ENCODE results near the gene FIZ1.
"Not testable (repeated sequence)": the region's sequence is repeated elsewhere in the genome, so short reads cannot be mapped to it uniquely, and the experiment has no call there.

The FIZ1 gene

DNA sequence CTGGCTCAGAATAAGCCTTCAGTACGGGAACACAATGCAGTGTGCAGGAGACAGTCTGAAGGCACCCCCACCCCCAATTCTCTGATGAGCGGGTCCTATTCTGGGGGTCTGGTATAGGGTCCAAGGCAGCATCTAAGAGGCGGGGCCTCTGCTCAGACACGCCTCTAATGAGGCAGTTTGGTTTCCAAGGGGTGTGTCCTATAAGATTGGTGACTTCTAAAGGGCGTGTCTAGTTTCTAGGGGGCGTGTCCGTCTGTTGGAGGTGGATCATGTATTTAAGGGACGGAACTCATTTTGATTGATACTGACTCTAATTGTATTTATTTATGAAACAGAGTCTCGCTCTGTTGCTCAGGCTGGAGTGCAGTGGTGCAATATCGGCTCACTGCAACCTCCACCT, 8.7 kb downstream of the FIZ1 start:
- in situ Hi-C loops (cut with MboI; ENCODE audit: low pct_unique_long_range_greater_than_20kb, low sequenced_read_pairs, unreplicated experiment) = no loop called here
- DNase-seq (ENCODE audit: low spot score) = no peak
- TF ChIP-seq, protein P1, sequence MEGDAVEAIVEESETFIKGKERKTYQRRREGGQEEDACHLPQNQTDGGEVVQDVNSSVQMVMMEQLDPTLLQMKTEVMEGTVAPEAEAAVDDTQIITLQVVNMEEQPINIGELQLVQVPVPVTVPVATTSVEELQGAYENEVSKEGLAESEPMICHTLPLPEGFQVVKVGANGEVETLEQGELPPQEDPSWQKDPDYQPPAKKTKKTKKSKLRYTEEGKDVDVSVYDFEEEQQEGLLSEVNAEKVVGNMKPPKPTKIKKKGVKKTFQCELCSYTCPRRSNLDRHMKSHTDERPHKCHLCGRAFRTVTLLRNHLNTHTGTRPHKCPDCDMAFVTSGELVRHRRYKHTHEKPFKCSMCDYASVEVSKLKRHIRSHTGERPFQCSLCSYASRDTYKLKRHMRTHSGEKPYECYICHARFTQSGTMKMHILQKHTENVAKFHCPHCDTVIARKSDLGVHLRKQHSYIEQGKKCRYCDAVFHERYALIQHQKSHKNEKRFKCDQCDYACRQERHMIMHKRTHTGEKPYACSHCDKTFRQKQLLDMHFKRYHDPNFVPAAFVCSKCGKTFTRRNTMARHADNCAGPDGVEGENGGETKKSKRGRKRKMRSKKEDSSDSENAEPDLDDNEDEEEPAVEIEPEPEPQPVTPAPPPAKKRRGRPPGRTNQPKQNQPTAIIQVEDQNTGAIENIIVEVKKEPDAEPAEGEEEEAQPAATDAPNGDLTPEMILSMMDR (IDR thresholded peaks at IDR 0.05; ENCODE audit: extremely low read depth, insufficient read depth, missing control alignments) = no peak

DNA sequence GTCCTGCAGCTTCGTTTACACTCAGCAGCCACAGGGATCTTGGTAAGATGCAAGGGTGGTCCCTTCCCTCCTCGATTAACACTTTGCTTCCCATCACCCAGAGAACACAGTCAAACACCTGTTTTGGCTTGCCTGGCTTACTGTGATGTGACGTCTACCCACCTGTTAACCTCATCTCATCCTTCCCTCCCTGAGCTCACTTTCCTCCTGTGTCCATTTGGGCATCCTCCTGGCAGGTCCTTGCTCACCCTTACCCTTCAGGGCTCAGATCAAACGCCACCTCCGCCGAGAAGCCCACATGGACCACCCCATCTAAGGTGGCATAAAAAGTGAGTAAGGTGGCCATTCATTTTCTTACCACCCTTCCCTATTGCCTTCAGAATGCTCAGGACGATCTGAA, 9.2 kb downstream of the FIZ1 start:
- in situ Hi-C loops (cut with MboI; ENCODE audit: low pct_unique_long_range_greater_than_20kb, low sequenced_read_pairs, unreplicated experiment) = no loop called here
- DNase-seq (ENCODE audit: low spot score) = no peak
- TF ChIP-seq, protein P1 (IDR thresholded peaks at IDR 0.05; ENCODE audit: extremely low read depth, insufficient read depth, missing control alignments) = no peak

DNA sequence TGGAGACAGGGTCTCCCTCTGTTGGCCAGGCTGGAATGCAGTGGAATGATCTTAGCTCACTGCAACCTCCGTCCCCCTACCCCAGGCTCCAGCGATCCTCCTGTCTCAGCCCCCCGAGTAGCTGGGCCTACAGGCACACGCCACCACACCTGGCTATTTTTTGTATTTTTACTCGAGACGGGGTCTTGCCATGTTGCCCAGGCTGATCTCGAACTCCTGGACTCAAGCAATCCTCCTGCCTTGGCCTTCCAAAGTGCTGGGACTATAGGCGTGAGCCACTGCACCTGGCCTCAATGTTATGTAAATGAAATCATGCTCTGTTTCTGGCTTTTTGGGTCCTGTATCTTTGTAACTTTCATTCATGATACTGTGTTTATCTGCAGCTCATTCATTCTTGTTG, 10.6 kb downstream of the FIZ1 start:
- TF ChIP-seq, protein P1 (IDR thresholded peaks at IDR 0.05; ENCODE audit: extremely low read depth, insufficient read depth, missing control alignments) = no peak
- in situ Hi-C loops (cut with MboI; ENCODE audit: low pct_unique_long_range_greater_than_20kb, low sequenced_read_pairs, unreplicated experiment) = no loop called here
- no peak for DNase-seq (ENCODE audit: low spot score)

DNA sequence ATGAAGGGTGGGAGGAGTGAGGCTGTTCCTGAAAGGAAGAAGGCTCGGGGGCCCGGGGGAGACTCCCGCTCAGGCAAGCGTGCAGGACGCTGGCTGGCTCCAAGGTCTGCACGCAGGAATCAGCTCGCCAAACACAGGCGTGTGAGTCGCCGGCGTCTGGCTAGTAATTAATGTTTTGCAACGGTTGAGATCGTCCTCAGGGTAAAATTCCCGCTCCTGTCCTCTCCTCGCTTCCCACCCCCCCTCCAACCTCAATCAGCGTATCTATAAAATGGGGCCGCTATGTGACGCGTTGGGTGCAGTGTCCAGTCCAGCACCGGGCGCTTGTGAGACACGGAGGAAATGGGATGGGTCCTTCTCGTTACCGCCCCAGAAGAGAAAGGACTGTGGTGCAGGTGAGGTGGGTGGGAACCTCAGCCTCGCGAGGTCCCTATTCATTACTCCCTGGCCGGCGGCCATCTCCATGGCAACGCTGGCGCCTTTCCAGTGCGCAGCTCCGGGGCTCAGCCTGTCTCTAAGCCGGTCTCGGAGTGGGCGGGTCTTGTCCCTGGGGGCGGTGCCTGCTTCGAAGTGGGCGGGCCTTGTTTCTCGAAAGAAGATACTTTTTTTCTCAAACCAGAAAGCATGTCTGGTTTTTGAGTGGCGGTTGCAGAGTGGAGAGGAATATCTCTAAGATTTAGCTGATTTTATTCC, 12.2 kb downstream of the FIZ1 start:
- DNase-seq (ENCODE audit: low spot score) = peak; percentile 97
- TF ChIP-seq, protein P1 (IDR thresholded peaks at IDR 0.05; ENCODE audit: extremely low read depth, insufficient read depth, missing control alignments) = no peak
- in situ Hi-C loops (cut with MboI; ENCODE audit: low pct_unique_long_range_greater_than_20kb, low sequenced_read_pairs, unreplicated experiment) = no loop called here

DNA sequence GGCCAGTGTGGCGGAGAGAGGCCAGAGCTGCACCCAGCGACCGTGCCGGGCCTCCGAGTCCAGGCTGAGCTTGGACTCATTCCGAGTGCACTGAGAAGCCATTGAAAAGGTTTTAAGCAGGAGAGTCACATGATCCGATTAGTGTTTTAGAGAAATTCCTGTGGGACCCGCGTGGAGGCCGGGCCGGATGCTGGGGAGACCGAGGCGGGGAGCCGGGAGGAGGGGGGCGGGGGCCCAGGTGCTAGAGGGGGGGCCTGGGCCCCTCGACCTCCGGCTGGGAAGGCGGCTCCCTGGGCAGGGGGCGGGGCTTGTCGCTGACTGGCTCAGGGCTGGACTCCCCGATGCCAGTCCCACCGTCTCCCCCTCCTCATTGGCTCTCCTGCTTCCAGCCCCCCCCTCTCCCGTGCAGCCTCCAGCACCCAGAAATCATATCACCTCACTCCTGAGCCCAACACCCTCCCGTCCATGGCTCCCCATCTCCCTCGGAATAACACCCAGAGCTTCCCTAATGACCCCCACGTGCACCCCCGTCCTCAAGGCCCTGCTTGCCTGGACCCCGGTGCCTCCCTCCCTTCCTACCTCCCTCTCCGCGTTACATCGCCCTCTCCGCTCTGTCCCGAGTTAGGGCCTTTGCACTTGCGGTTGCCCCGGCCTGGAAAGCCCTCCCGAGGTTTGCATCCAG, 13.5 kb downstream of the FIZ1 start:
- DNase-seq (ENCODE audit: low spot score) = peak; percentile 76
- TF ChIP-seq, protein P1 (IDR thresholded peaks at IDR 0.05; ENCODE audit: extremely low read depth, insufficient read depth, missing control alignments) = no peak
- in situ Hi-C loops (cut with MboI; ENCODE audit: low pct_unique_long_range_greater_than_20kb, low sequenced_read_pairs, unreplicated experiment) = no loop called here

DNA sequence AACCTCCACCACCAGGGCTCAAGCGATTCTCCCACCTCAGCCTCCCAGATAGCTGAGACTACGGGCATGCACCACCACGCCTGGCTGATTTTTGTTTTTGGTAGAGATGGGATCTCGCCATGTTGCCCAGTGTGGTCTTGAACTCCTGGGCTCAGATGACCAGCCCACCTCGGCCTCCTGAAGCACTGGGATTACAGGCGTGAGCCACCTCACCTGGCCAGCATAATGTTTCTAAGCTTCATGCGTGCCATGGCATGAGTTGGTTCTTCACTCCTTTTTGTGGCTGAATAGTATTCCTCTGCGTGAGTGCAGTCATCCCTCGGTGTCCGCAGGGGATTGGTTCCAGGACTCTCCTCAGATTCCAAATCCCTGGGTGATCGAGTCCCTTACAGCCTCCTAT, 14.4 kb downstream of the FIZ1 start:
- in situ Hi-C loops (cut with MboI; ENCODE audit: low pct_unique_long_range_greater_than_20kb, low sequenced_read_pairs, unreplicated experiment) = no loop called here

DNA sequence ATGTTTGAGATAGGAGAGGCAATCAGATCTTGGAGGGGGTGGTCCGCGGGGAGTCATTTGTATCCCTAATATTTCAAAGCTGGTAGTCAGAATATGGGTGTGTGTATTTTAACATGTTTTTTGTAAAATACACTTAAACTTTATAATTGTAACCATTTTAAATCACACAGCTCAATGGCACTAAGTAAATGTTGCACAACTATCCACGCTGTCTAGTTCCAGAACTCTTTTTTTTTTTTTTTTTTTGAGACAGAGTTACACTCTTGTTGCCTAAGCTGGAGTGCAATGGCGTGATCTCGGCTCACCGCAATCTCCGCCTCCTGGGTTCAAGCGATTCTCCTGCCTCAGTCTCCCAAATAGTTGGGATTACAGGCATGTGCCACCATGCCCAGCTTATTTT, 15.4 kb downstream of the FIZ1 start:
- in situ Hi-C loops (cut with MboI; ENCODE audit: low pct_unique_long_range_greater_than_20kb, low sequenced_read_pairs, unreplicated experiment); DNase-seq (ENCODE audit: low spot score): not testable (repeated sequence)

More for the DNA sequence above, 14.4 kb downstream of the FIZ1 start:
- TF ChIP-seq, protein P1 (IDR thresholded peaks at IDR 0.05; ENCODE audit: extremely low read depth, insufficient read depth, missing control alignments) = no peak
- no peak for DNase-seq (ENCODE audit: low spot score)

DNA sequence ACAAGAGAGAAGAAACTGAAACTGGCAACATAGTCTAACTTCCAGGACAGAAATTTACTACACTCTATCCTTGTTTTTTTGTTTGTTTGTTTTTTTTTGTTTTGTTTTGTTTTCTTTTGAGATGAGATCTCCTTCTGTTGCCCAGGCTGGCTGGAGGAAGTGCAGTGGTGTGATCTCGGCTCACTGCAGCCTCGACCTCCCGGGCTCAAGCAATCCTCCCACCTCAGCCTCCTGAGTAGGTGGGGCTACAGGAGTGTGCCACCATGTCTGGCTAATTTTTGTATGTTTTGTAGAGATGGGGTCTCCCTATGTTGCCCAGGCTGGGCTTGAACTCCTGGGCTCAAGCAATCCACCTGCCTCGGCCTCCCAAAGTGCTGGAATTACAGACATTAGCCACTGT, 17.0 kb downstream of the FIZ1 start:
- in situ Hi-C loops (cut with MboI; ENCODE audit: low pct_unique_long_range_greater_than_20kb, low sequenced_read_pairs, unreplicated experiment); DNase-seq (ENCODE audit: low spot score): not testable (repeated sequence)
